HG03520 (cell line): Measurements from ENCODE around the gene ZBTB20.

ENCODE experiments used
- ATAC-seq: cut with Tn5 transposase; IDR thresholded peaks from one replicate; pipeline ENCODE4 v1.9.1; 2021; ENCODE audit warnings: mild to moderate bottlenecking, moderate library complexity; ENCODE audit not compliant: unreplicated experiment

Gene ZBTB20

DNA sequence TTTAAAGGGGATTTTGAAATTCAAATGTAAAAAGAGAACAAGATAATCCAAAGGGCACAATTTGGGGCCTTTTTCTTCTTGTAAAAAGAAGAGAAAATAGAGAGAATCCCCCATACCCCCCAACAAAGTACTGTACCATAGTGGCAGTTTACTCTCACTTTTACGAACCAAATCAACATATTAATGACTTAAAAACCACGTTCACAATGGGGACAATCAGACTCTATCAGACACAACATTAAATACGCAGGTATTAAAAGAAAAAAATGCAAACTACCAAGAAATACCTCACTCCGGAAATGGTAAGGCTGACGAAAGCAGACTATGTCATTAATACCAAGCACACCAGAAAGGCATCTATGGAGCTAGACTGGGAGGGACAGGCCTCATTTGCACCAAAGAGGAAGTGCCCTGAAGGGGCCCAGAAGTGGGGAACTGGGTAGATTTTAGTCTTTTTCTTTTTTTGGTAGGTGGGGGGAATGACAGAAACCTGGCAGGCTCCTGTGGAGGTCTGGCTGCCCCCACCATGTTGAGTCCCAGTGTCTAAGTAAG is 719.0 kb downstream of the ZBTB20 start:
- ATAC-seq = peak; percentile 97

GRCh38 chr3:114427285-114428043 is 719.6 kb downstream of the ZBTB20 start:
- ATAC-seq = no peak

DNA sequence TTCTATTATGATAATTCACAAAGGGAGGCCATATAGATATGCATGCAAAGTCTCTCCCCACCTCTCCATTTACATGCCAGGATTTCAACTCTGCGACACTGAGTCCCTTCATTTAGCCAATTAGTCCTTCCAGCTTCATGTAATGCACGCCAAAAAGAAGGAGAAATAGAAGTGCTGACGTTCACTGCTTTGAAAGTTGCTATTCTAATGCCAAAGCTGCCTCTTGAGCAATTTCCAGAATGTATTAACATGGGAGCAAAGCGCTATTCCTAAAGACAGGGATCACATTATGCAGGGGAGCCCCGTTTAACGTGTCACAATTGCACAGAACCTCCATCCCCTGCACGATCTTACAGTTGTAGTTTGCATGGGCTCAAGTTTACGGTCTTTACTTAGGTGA is 722.8 kb downstream of the ZBTB20 start:
- no peak for ATAC-seq

DNA sequence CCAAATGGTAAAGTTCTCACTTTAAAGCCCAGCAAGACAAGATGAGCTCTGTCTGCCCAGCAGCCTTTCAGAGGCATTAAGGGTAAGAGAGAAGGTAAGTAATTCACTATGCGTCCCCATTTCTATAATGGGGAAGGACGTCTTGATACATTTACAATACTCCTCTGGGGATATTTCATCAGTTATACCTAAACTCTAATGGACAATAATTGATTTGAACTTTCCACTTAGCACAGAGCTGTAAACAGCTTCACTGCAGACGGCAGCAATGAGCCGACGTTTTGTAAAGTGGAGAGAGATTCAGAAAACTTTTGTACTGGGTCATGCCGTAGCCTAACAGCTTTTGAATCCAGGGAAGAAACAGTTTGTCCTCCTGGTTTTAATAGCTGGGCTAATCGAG is 725.9 kb downstream of the ZBTB20 start:
- ATAC-seq = no peak

DNA sequence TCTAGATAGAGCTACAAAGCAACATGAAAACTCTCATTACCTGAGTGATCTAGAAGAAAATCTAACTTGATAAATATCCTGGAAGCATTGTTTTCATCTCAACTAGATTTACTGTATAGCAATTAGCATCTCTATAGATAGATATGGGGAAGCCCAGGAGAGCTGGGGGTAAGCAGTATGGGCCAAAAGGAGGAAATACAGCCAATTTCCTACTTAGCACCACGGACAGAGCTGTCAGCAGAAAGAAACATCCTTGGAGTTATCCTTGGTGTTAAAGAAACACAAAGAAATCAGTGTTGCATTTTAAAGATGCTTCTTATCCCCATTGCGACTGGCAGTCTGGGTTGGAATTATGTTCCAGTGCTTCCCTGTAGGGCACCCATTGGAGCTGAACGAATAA is 727.0 kb downstream of the ZBTB20 start:
- no peak for ATAC-seq

DNA sequence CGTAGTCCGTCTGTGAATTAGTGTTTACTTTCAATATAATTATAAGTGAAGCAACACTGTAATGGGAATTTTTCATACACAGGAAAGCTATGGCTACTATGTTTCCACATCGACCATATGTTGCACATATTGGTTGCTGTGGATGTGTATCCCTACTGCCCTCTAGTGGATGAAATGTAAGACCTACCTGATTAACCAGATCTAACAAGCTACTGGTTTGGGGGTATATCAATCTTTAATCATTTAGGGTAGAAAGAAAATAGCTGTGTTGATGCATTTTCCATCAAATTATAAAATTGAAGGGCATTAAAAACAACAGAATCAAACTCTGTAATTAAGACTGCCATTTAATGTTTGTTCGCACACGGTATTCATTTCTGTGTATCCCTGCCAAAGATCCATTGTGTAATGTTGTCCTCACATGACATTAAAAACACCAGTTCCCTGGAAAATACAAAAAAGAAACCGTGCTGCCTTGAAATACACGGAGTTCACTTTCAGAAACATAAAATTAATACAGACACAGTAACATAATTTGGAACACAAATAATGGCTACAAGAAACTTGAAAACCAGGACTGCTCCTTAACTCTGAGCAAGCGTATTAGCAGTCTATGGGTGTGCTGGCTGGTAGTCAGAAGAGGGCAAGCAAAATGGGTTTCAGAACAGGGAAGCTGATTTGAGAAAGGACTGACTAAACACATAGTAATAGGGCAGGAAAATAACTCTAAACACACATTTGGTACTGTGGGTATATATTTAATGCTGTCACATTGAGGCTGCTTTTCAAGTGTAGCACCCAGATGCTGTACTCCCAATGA is 728.2 kb downstream of the ZBTB20 start:
- ATAC-seq = peak; percentile 51

GRCh38 chr3:114418107-114418506 is 729.0 kb downstream of the ZBTB20 start:
- ATAC-seq = peak; percentile 82

DNA sequence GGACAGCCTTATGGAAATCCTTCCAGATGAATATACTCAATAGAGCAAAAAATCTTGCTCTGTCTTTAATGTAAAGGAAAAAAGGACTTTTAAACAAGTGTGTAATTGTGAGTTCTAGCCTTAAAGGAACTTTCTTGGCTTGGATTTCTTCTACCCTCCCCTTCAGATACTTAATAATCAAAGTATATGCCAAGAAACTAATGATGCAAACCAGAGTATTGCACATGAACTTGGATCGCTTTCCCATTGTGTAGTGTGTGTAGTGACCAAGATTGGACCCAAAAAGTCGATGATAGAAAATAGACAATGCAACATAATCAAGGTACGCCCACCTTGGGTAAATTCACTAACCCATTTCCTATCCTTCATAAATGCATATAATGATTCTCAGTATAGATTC is 729.4 kb downstream of the ZBTB20 start:
- ATAC-seq = peak; percentile 18

DNA sequence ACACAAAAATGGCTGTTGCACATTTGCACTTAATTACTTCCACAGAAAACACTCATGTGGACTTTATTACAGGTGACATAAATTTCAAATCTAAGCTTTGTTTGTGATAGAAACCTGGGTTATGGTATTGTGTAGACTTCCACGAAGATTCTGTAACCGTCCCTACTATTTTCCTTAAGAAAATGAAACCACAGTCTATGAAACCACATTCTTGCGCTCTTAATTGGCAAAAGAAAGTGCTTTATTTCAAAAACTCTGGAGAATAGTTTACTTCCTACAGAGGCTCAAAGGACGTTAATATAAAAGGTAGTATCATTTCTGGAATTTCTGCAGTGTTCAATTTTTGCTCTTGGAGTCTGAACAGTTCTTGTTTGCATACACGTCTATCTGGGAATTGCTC is 729.8 kb downstream of the ZBTB20 start:
- ATAC-seq = no peak

- ATAC-seq = peak; percentile 75
Measured at GRCh38 chr3:114411811-114412803, 735.0 kb downstream of the ZBTB20 start.

DNA sequence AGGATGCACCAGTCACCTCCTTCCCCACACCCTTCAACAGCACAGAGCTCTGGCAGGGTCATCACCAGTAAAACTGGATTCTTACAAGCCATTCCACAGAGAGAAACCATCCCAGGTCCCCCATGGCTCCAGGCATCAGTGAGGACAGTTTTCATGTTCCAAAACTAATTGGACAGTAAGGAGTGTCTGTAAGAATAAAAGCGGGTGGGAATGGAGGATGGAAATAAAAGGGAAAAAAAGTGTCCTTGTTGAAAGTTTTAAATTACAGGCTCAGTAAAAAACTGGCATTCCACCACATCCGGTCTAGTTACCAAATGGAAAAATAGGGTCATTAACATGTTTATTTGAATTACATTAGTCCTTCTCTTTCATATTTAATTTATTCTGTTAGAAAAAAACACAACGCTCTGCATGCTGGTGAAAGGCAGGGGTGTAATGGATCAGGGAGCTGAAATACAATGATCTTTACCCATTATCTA is 735.9 kb downstream of the ZBTB20 start:
- ATAC-seq = no peak

GRCh38 chr3:114408736-114409670 is 738.1 kb downstream of the ZBTB20 start:
- no peak for ATAC-seq

DNA sequence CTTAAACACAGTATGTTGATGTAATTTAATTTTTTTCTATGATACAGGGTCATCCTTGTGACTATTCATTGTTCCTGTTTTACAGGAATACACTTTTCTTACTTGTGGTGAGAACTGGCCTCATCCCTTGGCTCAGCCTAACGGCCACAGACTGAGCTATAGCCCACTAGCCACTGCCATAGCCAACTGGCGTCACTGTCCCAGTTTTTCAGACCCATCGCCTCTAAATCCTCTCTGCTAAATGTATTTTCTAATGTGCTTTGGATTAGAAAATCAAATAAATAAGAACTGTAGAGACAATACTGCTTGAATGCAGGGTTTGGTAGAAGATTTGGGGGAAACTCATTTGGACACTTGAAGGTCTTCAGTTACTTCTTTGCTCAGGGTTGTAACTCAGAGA is 740.2 kb downstream of the ZBTB20 start:
- ATAC-seq = no peak

GRCh38 chr3:114406286-114406685 is 740.8 kb downstream of the ZBTB20 start:
- no peak for ATAC-seq

- ATAC-seq = no peak
Measured at GRCh38 chr3:114405202-114405990, 741.7 kb downstream of the ZBTB20 start.

- ATAC-seq = no peak
Measured at GRCh38 chr3:114404590-114404989, 742.5 kb downstream of the ZBTB20 start.

GRCh38 chr3:114402838-114403237 is 744.2 kb downstream of the ZBTB20 start:
- no peak for ATAC-seq

GRCh38 chr3:114401346-114401745 is 745.7 kb downstream of the ZBTB20 start:
- no peak for ATAC-seq

DNA sequence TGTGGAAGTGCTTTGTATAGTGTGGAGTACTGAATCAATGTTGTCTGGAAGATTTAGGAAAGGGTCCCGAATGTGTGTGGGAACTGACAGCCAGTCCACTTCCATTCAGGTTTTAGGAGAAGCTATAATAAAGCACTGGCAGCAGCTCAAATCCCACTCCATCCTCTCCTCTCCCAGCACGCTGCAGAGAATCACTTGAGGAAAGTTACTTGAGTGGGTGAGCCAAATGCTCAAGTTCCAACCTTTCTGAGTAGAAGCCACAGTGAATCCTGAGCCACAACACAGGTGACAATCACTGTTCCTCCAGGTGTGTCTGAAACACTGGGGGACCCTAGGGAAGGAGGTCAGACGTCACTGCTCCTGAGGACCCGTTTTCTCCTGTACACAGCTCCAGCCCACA is 746.7 kb downstream of the ZBTB20 start:
- ATAC-seq = no peak
